ENCODE measurements around the gene TPRG1.

GRCh38 chr3:189239616-189240015 is 67.8 kb downstream of the TPRG1 start:
- no peak for TF ChIP-seq CTCF (IDR thresholded peaks at IDR 0.05)
- TF ChIP-seq EP300 (IDR thresholded peaks at IDR 0.05) = no peak
- no peak for TF ChIP-seq POLR2A (IDR thresholded peaks at IDR 0.05)

Measured in gastroesophageal sphincter (tissue), 3 donors.